DND-41 (cell line): ENCODE results near the gene PAIP2.

ENCODE experiments used
- CTCF ChIP-seq: IDR thresholded peaks from 2 replicates; pipeline ENCODE4 v1.5.1; 2012; ENCODE audit warnings: borderline replicate concordance, low read length, moderate library complexity, mild to moderate bottlenecking; ENCODE audit not compliant: poor library complexity, severe bottlenecking; ENCODE audit errors: extremely low read depth
- EZH2 ChIP-seq: IDR thresholded peaks from 3 replicates; pipeline ENCODE4 v1.6.1; 2012; ENCODE audit warnings: borderline replicate concordance, low read depth, mild to moderate bottlenecking, moderate library complexity, low read length, inconsistent platforms; ENCODE audit not compliant: severe bottlenecking

GRCh38 chr5:139371482-139372435 lies 30.1 kb downstream of the PAIP2 start:
- no peak for TF ChIP-seq CTCF
- TF ChIP-seq EZH2: no peak
